ENCODE data around the gene TIAM2. TPM values are rescaled to one million over a fixed set of nuclear protein-coding genes. Genes with fewer than 3 reads are reported as not detected.

Gene TIAM2
- total RNA-seq, 4 donors from 2014 or later = 6.5 to 13.4 (median 10.7) TPM

DNA sequence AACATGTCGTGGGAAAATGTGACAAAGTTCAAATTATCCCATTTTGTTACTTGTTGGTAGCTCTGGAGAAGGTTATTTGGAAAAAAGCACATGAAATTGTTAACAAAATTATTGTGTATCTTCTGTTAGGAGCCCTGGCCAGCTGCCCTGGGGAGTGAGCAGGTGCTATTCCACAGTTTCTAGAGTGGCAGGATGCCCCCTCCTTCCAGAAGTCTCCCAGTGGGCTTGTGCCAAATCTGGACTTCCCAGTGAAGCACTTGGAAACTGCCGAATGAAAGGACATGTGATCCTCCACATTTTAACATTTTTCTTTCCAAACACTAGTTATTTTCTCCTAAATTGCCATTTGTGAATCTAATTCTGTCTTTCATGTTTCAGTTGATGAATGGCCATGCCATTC, 201.8 kb downstream of the TIAM2 start:
- TF ChIP-seq, protein P1, sequence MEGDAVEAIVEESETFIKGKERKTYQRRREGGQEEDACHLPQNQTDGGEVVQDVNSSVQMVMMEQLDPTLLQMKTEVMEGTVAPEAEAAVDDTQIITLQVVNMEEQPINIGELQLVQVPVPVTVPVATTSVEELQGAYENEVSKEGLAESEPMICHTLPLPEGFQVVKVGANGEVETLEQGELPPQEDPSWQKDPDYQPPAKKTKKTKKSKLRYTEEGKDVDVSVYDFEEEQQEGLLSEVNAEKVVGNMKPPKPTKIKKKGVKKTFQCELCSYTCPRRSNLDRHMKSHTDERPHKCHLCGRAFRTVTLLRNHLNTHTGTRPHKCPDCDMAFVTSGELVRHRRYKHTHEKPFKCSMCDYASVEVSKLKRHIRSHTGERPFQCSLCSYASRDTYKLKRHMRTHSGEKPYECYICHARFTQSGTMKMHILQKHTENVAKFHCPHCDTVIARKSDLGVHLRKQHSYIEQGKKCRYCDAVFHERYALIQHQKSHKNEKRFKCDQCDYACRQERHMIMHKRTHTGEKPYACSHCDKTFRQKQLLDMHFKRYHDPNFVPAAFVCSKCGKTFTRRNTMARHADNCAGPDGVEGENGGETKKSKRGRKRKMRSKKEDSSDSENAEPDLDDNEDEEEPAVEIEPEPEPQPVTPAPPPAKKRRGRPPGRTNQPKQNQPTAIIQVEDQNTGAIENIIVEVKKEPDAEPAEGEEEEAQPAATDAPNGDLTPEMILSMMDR (IDR thresholded peaks at IDR 0.05; ENCODE audit: low read depth) = no peak

DNA sequence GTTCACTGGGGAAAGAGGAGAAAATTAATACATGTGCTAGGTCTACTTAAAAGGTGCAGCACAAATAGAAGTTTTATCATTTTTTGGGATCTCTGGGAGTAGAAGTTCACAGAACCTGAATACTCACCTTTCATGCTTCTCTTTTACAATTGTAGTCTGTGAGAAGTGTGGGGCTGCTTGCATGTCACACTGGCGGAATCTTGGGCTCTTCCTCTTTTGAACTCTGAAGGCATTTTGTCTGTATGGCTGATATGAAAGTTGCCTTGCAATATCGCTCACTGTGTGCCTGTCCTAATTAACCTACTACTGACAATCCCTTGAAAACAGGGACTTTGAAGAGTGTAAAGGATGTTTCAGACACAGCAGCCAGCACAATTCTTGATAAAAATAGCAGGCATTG, 202.8 kb downstream of the TIAM2 start:
- TF ChIP-seq, protein P1 (IDR thresholded peaks at IDR 0.05; ENCODE audit: low read depth) = no peak

DNA sequence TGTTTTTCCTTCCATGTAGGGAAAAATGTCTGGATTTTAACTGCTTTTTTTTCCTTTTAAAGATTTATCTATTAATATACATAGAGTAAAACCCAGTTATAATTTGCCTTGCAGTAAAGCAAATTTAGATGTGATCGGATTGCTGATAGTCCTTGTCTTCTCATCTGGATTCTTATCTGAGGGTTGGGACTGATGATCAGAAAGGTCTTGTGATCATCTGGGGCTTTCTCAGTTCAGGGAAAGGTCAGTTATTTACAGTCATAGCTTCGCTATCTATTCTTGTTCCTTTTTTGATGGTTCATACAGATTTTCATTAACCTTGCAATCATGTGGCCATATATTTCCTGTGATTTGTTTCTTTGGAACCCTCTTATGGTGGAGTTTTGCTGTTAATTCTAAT, 204.9 kb downstream of the TIAM2 start:
- TF ChIP-seq, protein P1 (IDR thresholded peaks at IDR 0.05; ENCODE audit: low read depth) = no peak

DNA sequence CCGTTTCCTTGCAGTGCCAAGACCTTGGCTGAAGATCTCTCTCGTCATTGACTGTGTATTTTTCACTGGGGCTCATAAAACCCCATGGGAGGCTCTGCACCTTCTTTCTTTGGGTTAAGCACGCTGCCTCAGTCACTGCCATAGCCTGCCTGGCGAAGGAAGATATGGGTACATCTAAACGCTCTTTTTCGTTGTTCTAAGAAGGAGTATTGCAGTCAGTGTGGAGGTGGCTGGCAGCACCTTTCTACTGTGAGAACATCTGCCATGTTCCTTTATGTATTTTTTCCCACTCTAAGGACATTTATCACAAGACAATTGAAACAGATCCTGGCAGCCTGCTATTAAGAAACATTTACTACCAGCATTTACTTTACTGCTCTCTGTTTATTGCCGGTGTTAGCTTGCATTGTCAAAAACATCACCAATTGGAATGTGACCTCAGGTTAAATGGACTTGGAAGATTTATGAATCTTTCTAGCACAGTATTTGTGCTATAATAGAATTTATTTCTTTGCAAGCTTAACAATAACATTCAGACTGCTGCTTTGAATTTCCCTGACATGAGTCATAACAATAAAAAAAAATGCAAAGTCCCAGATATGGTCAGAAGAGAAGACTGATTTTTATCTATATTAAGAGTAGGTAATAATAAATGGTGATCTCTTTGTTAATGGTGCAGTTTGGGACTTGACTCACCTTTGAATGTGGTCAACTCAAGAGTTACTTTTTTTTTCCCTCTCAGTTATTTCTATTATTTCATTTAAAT, 206.5 kb downstream of the TIAM2 start:
- TF ChIP-seq, protein P1 (IDR thresholded peaks at IDR 0.05; ENCODE audit: low read depth) = no peak

DNA sequence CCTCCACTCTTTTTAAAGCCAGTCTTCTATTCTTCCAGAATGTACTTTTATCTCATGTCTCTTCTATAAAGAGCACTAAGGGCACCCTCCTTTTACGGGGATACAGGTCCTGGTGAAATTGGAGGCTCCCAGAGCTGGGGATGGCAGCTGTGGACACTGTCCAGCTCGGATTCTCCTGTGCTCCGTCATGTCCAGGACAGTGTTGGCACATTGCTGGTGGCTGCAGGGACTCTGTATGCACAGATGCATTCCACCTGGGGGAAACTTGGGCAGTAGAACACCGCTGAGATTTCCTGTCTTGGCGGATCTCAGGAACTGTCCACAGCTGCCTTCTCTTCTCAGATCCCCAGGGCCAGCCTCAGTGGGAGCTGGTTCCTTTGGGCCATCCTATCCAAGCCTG, 212.1 kb downstream of the TIAM2 start:
- TF ChIP-seq, protein P1 (IDR thresholded peaks at IDR 0.05; ENCODE audit: low read depth) = no peak

DNA sequence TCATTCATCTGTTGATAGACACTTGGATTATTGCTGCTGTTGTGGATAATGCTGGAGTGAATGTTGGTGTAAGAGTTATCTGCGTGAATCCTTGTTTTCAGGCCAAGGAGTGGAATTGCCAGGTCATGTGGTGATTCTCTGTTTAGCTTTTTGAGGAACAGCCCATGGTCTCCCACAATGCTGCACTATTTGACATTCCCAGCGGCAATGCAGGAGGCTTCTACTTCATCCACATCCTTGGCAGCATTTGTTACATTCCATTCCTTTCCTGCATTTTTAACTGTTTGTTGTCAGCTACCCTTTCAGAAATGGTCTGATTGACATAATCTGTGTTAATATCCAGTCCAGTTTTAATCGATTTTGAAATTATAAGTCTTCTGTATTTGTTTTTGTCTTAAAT, 217.0 kb downstream of the TIAM2 start:
- TF ChIP-seq, protein P1 (IDR thresholded peaks at IDR 0.05; ENCODE audit: low read depth) = no peak

DNA sequence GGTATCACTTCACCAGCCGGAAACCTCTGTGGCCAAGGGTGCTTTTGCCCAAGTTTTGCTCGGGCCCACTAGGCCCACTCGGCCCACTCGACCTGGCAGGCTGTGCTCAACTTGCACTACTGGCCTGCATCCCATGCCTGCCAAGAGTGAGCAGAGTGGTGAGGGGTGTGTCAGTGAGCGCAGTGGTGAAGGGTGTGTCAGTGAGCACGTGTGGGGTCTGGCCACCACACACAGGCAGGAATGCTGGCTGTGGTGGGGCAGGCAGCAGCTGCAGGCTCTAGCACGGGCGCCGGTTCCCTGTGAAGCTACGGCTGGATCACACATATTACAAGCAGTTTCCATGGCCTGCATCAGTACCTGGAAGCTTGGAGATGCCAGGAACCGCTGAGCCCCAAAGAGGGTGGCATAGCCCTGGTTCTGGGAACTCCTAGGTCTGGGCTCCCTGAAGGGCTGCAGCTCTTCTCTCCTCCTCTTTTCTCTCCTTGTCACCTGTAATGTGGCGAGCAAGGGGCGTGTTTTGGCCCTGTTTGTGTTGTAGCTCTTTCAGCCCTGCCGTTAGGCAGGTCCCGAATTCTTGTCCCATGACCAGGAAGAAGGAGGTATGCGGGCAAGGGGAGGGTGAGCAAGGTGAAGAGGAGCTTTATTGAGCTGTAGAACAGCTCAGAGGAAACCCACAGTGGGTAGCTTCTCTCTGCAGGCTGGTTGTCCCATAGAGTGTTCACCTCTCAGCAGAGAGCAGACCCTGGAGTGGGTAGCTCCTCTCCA, 217.7 kb downstream of the TIAM2 start:
- TF ChIP-seq, protein P1 (IDR thresholded peaks at IDR 0.05; ENCODE audit: low read depth) = no peak

Data from subcutaneous adipose tissue (tissue), 4 donors.